Colonic mucosa (tissue), 4 donors: ENCODE measurements around the gene LBHD2. TPM values are rescaled to one million over a fixed set of nuclear protein-coding genes. Genes with fewer than 3 reads are reported as not detected.
A peak's percentile ranks its signal among the peaks of the same experiment; 100 is the strongest.

Experiments used
- DNase-seq: peaks from one replicate; pipeline ENCODE4 v3.0.0-alpha.2; 2020
- H3K27ac ChIP-seq: fragments of 200-600 bp; one replicate; pipeline ENCODE4 v1.8.0; 2021
- H3K27me3 ChIP-seq: fragments of 200-600 bp; one replicate; pipeline ENCODE4 v1.8.0; 2021
- H3K36me3 ChIP-seq: fragments of 200-600 bp; one replicate; pipeline ENCODE4 v1.8.0; 2021
- H3K4me1 ChIP-seq: fragments of 200-600 bp; one replicate; pipeline ENCODE4 v1.8.0; 2021; ENCODE audit warnings: mild to moderate bottlenecking
- H3K4me3 ChIP-seq: fragments of 200-600 bp; one replicate; pipeline ENCODE4 v1.8.0; 2021
- H3K9ac ChIP-seq, 2 donors: one replicate each; pipeline ENCODE4 v1.7.0; 2013; ENCODE audit warnings: control low read depth in 2 of 2, low read depth in 2 of 2, low read length in 2 of 2
- H3K9me3 ChIP-seq: fragments of 200-600 bp; one replicate; pipeline ENCODE4 v1.8.0; 2021
- CTCF ChIP-seq: fragments of 200-600 bp; IDR thresholded peaks from one replicate; pipeline ENCODE4 v1.8.0; 2022; ENCODE audit warnings: antibody characterized with exemption, mild to moderate bottlenecking
- intact Hi-C: fragments of 100-400 bp; cut with DNase I; formaldehyde crosslinking; loops from one replicate; pipeline ENCODE4 v1.14.1; 2022
- total RNA-seq, 2 donors: library from RNA; stranded (reverse); fragmentation: NEBNext Ultra II Directional in 1 of 2; extraction: Animal tissue kit (Norgen Biotek cat#: 25700) in 1 of 2; gene quantifications; one replicate each; pipeline ENCODE4 v1.2.1, GENCODE V29; 2021
- donor health status: healthy.
- donor health status: DM: no; HTN: no; CAD: no.
- donor health status: DM: no; HTN: no; CAD: no.

The LBHD2 gene
- total RNA-seq, 2 donors from 2014 or later = not detected

- Histone ChIP-seq H3K9ac (no peak overlapping the region), H3K4me1 (peaks cover 22% of the 10 kb centered on the region), H3K9me3 (no peaks in the 10 kb centered on the region), H3K4me3 (no peak overlapping the region), H3K36me3 (no peaks in the 10 kb centered on the region), H3K27ac (no peak overlapping the region), H3K27me3 (no peaks in the 10 kb centered on the region)
- DNase-seq = no peak
- intact Hi-C loops = loop anchor here (10.0 kb wide), 1 partner anchor 111 kb away; no protein-coding TSS in a partner anchor
- no peak for TF ChIP-seq CTCF
Measured at GRCh38 chr14:103073876-103074728, 9.9 kb upstream of the LBHD2 start.

GRCh38 chr14:103074729-103075367, 9.2 kb upstream of the LBHD2 start:
- Histone ChIP-seq H3K4me1 (peaks cover 22% of the 10 kb centered on the region), H3K9ac (peak overlapping the region; percentile 46 to 67), H3K27me3 (no peaks in the 10 kb centered on the region), H3K36me3 (no peaks in the 10 kb centered on the region), H3K9me3 (no peaks in the 10 kb centered on the region), H3K27ac (no peak overlapping the region), H3K4me3 (peak overlapping the region; percentile 40)
- DNase-seq = peak; percentile 79
- no peak for TF ChIP-seq CTCF
- intact Hi-C loops = loop anchor here (10.0 kb wide), 1 partner anchor 110 kb away; no protein-coding TSS in a partner anchor

GRCh38 chr14:103078420-103078749, 5.6 kb upstream of the LBHD2 start:
- Histone ChIP-seq H3K27ac (no peak overlapping the region), H3K36me3 (no peaks in the 10 kb centered on the region), H3K9me3 (no peaks in the 10 kb centered on the region), H3K4me1 (peaks cover 8% of the 10 kb centered on the region), H3K4me3 (no peak overlapping the region), H3K9ac (no peak overlapping the region), H3K27me3 (no peaks in the 10 kb centered on the region)
- peak; percentile 71 for TF ChIP-seq CTCF
- intact Hi-C loops = loop anchor here (2.0 to 10.0 kb wide), 2 partner anchors 106 to 214 kb away; no protein-coding TSS in a partner anchor
- peak; percentile 84 for DNase-seq

GRCh38 chr14:103078860-103079587, 5.0 kb upstream of the LBHD2 start:
- Histone ChIP-seq H3K36me3 (no peaks in the 10 kb centered on the region), H3K9me3 (no peaks in the 10 kb centered on the region), H3K27me3 (peaks cover 2% of the 10 kb centered on the region), H3K4me3 (no peak overlapping the region), H3K27ac (no peak overlapping the region), H3K4me1 (peaks cover 8% of the 10 kb centered on the region), H3K9ac (no peak overlapping the region)
- no peak for TF ChIP-seq CTCF
- peak; percentile 18 for DNase-seq
- intact Hi-C loops = loop anchor here (2.0 to 10.0 kb wide), 2 partner anchors 106 to 214 kb away; no protein-coding TSS in a partner anchor

- peaks cover 19% of the 10 kb centered on the region for H3K27me3 ChIP-seq
- TF ChIP-seq CTCF = no peak
- no peak overlapping the region for H3K9ac ChIP-seq
- no peak for DNase-seq
- H3K9me3 ChIP-seq = no peaks in the 10 kb centered on the region
- H3K4me3 ChIP-seq = no peak overlapping the region
- no peaks in the 10 kb centered on the region for H3K4me1 ChIP-seq
- intact Hi-C loops = no loop called here
- no peak overlapping the region for H3K27ac ChIP-seq
- no peaks in the 10 kb centered on the region for H3K36me3 ChIP-seq
Measured at GRCh38 chr14:103081951-103082350, 2.1 kb upstream of the LBHD2 start.
